HG03066 (cell line): ENCODE measurements around the gene LRRC8C.

ENCODE experiments used
- ATAC-seq: cut with Tn5 transposase; IDR thresholded peaks from one replicate; pipeline ENCODE4 v1.9.1; 2021; ENCODE audit warnings: low read depth; ENCODE audit not compliant: unreplicated experiment

Gene LRRC8C

DNA sequence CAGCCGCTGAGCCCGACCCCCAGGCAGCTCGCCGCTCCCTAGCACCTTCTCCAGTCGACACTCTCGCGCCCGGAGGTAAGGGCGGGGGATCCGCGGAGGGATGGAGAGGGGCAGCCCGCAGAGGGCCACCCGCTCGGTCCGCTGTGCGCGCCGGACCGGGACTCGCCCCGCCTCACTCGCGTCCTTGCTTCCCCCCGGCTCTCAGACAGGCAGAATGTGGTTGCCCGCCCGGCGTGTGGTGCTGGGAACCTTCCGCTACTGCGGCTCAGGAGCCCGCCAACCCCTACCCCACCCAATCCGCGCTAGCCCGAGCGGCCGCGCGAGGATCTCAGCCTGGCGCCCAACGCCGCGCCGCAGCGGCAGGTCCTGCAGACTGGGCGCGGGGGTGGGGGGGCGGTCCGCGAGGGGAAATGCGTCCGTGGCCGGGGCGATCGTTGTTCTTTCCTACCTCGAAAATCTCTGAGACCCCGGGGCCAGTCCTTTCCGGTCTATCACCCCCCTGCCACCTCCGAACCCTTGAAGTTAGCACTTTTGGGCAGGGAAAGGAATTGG is 404 bp downstream of the LRRC8C start:
- peak; percentile 41 for ATAC-seq

DNA sequence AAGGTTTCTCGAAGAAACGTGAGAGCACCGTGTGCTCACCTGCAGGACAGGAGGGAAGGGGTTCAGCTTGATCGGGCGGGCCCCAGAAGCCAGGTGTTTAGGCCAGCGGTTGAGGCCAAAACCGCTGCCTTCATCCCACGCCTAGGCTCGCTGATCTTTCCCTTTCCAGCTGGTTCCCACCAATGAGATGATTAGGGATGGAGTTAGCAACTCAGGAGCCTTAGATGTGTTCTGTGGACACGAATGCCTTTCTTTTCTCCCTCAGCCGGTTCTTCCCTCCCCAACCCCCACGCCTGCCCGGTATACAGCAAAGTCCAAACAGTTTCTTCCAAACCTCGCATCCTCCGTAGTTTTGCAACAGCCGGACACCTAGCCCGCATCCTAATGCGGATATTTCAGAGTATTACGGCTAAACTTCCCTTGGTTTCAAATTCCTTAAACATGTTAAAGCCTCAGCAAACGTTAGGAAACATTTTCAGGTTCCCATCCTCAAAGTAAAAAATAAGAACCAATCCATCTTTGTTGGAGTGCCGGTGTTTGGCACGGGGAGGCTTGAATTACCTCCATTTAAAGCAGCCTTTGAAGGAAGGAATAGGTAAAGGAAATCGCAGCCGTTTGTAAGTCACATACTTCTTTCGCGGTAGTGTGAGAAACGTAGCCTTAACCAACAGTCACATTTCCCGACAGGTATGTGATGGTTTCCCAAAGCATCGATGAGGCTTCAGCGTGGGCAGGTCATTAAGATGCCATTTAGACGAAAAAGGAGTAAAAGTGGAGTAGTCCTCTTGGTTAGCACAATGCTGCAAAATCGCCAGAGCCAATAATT is 1.1 kb downstream of the LRRC8C start:
- peak; percentile 10 for ATAC-seq

- no peak for ATAC-seq
Measured at GRCh38 chr1:89635825-89636815, 3.2 kb downstream of the LRRC8C start.

DNA sequence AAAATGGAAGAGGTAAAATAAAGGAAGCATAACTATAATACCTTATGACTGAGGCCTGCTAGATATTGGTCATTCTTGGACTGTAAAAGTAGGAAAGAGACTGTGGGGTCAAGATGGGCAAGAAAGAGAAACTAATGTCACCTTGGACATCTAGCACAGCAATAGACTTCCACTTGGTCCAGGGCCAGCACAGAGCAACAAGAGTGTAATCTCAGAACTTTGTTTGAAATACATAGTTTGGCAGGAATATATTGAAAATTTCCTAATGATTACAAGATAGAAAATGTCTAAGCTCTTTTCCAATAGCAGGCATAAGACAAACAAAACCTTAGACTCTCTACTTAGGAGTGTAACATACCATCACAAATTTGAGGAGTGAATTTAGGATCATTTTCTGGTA is 4.6 kb downstream of the LRRC8C start:
- no peak for ATAC-seq

DNA sequence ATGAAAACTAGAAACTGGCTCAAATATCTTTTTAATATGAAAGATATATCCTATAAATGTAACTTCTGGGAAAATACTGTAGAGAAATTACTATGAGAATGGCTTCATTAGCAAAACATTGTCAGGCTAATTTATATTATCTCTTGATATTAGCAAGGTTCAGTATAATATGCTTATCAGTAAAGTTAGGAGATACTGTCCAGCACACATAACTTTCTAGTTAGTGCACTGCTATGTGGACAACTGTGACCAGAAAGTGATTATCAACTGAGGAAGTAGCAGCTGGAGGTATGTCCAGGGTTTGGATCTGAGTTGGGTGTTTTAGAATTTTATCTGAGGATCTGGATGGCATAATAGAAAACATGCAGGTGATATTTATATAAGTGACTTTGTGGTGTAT is 7.5 kb downstream of the LRRC8C start:
- ATAC-seq: no peak

- ATAC-seq: no peak
Measured at GRCh38 chr1:89641781-89642180, 8.9 kb downstream of the LRRC8C start.

DNA sequence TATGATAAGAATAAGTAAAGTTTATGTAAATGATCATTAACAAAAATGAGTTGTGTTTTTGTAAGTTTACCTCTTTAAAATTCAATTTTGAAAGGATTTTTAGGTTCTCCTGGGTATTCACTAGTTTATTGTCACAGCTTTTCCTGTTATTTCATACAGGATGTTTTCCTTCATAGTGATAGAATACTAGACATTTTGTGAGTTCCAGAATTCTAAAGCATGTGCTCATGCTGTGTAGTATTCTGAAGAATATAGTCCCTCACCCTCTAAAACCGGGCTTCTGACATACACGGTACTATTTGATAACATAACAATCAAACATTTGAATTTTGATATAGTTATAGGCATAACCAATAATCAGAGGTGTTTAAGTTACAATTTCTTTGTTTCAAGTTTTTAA is 10.7 kb downstream of the LRRC8C start:
- no peak for ATAC-seq

DNA sequence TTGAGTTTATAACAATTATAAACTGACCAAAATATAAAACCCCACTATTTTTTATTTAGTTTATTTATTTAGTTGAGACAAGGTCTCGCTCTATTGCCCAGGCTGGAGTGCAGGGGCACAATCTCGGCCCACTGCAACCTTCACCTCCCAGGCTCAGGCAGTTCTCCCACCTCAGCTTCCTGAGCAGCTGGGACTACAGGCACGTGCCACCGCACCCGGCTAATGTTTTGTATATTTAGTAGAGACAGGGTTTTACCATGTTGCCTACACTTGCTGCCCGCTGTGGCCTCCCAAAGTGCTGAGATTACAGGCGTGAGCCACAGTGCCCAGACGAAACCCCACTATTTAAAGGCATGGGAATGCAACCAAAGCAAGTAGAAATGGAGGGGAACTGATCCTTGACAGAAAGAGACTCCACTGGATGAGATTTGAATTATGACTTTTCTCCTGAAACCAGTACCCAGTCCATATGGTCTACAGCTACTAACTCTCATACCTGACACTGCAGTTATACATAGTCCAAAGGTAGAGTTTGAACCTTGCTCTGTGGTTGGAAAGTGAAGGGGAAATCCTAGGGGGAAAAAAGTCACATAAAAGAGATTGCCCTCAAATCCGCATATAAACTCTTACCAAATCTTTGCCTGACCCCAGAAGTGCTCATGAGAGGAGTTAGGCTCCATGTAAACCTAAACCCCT is 11.3 kb downstream of the LRRC8C start:
- no peak for ATAC-seq

GRCh38 chr1:89646259-89646658 is 13.3 kb downstream of the LRRC8C start:
- ATAC-seq: no peak

- no peak for ATAC-seq
Measured at GRCh38 chr1:89649783-89650182, 16.9 kb downstream of the LRRC8C start.

DNA sequence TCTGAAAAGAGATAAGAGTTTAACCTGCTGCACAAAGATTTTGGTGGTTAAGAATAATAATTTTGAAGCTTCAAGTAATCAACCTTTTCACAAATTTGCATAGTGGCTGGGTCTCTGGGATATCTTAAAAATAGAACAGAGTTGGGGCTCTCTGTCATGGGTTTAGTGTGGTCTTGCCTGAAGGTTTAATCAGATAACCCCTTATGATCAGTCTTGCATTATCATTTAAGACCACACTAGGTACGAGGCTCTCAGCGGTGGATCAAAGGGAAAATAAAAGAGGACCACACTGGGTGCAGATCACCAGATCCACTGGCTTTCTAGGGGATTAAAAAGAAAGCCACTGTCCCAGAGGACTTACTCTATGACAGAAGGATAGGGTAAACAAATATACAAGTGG is 19.5 kb downstream of the LRRC8C start:
- no peak for ATAC-seq

DNA sequence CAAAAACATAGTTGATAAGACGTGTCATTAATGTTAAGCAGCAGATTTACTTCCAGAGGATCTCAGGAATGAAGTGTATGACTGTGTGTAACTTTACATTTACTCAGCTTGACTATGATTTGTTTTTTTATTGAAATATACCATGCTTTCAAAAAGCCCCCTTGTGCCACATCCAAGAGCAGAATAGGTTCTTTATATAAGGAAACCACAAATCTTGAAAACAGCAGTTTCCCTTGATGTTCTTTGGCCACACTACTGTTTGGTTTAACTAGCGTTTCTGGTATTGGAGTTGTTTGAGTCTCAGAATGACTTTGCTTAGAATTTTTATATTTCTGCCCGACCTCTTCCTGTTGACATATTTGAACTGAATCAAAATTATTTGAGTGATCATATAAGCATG is 25.0 kb downstream of the LRRC8C start:
- peak; percentile 57 for ATAC-seq

DNA sequence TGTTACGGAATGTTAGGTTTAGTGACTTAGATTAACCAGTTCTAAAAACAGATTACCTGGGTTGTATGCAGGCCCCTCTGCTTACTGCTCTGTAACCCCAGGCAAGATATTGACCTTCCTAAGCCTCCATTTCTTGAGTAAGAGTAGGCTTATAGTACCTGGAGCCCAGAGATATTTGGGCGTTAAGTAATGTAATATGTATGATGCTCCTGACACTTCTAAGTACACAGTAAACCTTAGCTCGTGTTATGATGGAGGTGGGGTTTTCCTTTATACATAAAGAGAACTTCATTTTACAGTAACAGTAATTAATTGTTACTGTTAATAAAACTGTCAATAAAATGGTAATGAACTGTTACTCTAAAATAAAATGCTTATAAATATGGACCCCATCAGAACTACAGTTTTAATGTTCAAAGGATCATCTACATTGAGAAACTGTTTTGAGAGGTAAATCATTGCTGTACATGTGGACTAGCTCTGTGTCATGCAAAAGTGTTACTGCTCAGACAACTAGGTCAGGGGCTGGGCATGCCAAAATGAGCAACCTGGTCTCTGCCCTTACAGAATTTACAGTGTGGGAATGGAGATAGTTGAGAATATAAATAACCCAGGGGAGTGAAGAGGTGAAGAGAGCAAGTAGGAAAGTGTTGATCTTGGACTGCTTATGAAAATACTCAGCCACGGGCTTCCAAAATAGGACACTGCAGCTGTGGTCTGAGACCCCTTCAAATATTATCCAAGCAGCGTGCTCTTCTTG is 26.6 kb downstream of the LRRC8C start:
- ATAC-seq: no peak

- no peak for ATAC-seq
Measured at GRCh38 chr1:89660224-89661061, 27.5 kb downstream of the LRRC8C start.

GRCh38 chr1:89665941-89666340 is 33.0 kb downstream of the LRRC8C start:
- ATAC-seq: no peak

DNA sequence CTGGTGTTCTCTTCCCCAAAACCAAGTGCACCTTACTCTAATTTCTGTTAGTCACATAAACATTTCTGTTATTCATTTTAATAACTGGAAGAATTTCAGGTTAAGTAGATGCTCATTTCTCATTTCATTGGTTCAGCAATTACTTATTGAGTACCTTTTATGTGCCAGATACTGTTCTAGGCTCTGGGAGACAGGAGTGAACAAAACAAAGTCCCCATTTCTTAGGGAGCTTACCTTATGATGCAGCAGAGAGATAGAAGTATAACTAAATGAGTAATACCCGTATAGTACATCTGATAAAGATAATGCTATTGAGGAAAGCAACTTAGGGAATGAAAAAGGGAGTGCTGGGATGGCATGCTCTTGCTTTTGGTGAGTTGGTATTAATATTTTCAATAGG is 33.7 kb downstream of the LRRC8C start:
- ATAC-seq: no peak

DNA sequence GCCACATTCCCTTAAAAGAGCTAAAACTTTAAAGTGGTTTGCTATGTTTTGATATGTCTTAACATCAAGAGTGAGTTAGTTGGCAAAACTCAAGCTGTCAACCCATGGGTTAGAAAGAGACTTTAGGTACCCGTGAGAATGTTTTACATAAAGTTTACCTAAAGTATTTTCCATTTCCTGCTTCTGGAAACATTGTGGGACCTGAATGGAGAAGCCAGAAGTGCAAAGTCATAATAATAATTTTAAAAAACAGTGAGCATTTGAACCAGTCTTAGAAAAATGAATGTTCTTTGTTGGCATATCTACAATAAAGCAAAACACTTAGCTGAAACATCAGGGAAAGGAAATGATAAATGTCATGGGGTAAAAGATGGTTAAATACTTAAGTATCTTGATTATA is 34.8 kb downstream of the LRRC8C start:
- ATAC-seq: no peak

- ATAC-seq: no peak
Measured at GRCh38 chr1:89668961-89669360, 36.0 kb downstream of the LRRC8C start.

GRCh38 chr1:89669441-89669840 is 36.5 kb downstream of the LRRC8C start:
- ATAC-seq: no peak
